Brain pericyte (primary cell): ENCODE measurements around the gene LHPP.

Experiments
- DNase-seq: peaks from one replicate; pipeline ENCODE4 v3.0.0-alpha.2; 2012; ENCODE audit warnings: low read depth, low spot score

LHPP gene

DNA sequence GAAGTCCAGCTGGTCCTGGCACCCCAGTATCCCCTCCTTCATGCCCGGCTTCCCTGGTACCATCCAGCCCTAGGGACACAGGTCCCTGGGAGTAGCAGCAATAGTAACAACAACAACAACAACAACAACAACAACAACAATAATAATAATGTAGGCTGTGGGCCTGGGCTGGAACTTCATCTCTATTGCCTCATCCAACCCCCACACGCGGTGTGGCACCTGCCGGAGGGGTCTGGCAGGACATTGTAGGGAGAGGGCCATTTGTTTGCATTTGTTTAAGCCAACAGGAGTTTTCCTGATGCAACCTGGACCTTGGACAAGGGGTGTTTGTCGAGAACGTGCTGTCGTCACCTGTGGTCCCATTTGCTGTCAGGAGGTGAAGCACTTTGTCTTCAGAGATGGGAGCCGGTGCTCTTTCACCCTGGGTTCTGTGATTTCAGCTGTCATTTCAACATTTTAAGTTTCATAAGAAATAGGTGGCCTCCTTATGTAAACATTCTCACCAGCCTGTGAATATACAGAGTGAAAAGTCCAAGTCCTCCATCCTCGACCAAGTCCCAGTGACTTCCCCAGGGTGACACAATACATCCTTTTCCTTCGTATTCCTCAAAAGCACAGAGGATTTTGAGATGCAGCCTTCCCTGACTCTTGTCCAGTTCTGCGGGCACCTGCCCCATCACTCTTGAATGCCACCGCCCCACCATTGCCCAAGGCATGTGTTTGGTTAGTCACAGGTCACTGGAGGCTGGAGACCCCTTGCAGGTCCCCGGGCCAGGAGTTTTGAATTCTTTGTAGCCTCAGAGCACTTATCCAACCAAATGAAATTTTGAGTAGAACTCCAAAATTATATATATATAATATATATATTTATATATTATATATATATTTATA lies 9.2 kb downstream of the LHPP start:
- no peak for DNase-seq

DNA sequence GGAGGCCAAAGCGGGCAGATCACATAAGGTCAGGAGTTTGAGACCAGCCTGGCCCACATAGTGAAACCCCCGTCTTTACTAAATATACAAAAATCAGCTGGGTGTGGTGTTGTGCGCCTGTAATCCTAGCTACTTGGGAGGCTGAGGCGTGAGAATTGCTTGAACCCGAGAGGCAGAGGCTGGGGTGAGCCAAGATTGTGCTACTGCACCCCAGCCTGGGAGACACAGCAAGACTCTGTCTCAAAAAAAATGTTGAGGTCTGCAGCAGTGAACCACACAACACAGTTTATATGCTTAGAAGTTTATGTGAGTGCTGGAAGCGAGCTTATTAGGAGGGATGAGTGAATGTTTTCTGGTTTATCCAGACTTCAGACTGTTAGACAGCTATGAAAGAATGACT lies 10.4 kb downstream of the LHPP start:
- DNase-seq = no peak

DNA sequence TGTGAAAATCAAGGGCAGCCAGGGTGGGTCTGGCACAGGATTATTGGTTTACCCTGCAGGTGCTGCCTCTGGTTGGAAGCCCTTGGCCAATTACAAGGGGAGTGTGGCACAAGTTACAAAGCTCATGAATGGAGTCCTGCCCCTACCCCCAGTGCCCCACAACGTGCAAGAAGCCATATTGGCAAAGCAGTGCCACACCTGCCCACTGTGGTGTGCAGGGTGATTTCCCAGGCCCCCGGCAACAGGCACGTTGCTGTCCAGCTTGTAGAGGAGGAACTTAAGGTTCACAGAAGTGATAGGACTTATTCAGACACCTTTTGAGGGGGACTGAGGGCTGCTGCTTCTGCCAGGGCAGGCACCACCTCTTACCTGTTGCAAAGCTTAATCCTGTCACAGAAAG lies 11.4 kb downstream of the LHPP start:
- DNase-seq = no peak

DNA sequence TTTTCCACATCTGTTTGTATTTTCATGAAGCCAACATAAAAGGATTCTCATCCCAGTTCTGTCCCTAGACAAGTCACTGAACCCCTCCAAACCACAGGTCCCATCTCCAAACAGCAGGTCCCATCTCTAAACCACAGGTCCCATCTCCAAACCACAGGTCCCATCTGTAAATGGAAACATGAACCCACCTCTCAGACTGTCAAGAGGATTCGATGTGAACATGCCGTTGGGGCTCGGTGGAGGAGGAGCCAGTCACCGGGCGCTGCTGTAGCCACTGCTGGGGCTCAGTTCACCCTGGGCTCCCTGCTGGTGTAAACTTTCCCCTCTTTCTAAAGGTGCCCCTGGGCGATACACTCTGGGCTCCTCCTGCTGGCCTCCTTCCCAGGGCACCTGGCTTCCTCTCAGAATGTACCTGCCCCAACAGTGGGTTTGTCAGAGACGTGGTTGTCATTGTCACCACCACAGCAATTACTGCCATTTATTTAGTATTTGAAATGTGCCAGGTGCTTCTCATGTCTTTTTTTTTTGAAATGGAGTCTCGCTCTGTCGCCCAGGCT lies 13.0 kb downstream of the LHPP start:
- DNase-seq = no peak

DNA sequence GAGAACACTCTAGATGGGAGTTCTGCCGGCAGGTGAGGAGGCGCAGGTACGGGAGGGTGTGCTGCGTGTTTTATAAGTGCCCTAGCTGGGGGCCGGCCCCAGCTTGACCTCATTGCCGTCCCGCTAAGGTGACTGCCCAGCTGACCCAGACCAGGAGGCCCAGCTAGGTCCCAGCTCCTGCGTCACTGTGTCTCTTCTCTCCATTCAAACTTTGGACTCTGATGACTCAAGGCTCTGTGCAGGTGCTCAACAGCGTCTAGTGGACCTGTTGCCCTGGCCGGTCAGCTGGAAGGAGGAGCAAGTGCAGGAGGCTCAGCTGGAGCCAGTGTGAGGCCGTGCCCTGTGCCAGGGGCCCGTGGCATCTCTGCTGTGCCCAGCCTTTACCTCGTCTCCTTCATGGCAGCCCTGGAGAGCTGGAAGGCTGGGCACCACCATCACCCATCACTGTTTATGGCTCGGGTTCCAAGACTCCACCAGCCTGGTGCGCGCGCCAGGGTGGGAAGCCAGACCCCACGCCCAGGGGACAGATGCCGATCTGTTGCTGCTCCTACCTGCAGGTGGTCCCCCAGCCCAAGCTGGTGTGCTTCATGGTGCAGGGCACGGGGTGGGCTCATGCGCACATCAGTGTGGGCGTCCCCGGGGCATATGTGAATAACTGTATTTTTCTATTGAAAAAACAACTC lies 14.6 kb downstream of the LHPP start:
- no peak for DNase-seq

DNA sequence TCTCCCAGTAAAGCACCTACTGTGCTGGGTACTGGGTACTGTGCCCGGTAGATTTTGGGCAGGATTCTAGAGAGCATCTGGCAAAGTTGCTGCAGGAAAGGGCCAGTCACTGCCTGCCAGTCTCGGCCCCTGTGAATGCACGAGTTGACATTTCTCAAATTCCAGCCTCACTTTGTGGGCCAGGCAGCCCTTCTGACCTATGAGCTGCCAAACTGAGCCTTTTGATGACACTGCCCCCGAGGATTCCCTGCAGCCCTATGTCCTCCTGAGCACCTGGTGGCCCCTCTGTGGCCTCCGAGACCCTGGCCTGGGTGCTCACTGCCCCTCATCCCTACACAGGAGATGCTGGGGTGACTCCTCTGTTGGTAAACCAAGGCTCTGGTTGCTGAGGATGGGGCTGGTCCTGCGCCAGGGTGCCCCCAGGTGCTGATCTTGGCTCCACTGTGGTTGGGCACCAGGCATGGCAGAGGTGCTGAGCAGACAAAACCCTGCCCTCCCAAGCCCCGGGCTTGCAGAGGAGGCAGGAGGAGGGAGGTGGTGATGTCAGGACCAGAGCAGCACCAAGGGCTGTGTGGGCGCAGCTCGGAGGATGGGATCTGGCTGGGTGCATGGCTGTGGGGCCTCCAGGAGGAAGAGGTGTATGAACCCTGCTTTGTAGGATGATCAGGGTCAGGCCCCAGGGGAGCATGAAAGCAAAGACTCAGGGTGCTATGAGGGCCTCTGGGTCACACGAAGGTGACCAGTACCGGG lies 16.2 kb downstream of the LHPP start:
- no peak for DNase-seq

DNA sequence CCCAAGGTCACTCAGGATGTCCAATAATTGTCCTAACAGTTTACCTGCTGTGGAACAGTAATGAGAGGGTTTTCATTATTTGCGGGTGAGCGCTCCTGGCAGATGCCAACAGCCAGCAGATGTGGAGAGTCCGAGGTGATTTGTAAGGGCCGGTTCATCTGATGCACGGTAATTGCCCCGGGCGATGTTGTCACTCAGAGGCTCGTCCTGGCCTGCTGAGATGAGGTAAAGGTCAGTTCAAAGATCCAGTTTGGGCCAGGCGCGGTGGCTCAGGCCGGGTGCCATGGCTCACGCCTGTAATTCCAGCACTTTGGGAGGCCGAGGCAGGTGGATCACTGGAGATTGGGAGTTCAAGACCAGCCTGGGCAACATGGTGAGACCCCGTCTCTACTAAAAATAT lies 16.9 kb downstream of the LHPP start:
- no peak for DNase-seq

DNA sequence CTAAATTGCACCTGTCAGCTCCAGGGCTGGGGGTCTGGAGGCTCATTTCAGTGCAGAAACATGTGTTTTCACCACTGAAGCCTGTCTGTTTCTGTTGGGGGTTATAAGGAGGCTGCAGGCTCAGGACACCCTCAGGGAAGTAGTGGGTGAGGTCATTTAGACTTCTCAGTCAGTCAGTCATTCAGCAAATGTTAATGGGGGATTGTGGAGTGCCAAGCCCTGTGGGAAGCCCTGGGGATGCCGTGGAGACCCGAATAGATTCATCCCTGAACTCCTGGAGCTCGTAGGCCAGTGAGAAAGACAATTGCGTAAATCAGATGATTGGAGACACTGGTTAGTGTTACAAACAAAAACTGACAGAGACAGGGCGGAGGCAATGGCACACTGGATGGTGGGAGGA lies 19.2 kb downstream of the LHPP start:
- no peak for DNase-seq

DNA sequence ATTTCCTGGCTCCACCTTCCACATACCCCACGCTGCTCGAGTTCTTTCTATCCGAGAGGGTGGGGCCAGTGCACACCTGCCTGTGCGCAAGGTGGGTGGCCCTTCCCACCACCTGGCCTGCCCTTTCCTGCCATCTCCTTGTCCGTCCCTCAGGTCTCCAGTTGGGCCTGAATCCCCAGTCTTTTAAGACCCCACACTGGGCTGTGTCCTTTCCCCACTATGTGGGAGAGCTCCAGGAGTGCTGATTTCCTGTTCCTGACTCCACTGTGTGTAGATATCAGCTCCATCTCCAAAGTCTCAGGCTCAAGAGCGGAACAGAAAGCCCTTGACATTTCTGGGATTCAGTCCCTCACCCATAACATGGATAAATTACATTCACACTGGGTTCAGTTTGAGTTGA lies 20.1 kb downstream of the LHPP start:
- DNase-seq = no peak

DNA sequence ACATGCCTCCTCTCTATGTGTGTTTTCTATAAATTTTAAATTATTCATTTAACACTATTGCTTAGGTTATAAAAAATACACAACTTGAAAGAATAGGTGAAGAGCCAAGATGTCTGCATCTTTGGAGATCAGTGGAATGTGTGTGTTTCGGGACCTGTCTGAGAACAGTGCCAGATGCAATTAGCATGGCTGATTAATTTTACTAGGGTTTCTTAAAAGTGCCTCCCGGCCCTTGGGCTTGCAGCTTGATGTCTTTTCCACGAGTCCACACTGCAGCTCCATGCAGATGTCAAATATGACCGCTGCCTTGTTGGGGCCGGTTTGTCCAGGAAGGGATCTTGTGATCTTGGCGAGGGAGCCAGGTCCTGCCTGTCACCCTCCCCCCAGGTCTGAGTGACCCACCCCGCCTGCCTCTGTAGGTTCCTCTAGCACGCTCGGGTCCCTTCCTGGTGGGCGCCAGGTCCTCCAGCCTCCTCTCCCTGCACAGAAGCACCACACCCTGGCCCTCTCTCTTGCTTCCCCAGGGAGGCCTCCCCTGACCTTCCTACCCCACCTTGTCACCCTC lies 20.7 kb downstream of the LHPP start:
- DNase-seq = no peak

DNA sequence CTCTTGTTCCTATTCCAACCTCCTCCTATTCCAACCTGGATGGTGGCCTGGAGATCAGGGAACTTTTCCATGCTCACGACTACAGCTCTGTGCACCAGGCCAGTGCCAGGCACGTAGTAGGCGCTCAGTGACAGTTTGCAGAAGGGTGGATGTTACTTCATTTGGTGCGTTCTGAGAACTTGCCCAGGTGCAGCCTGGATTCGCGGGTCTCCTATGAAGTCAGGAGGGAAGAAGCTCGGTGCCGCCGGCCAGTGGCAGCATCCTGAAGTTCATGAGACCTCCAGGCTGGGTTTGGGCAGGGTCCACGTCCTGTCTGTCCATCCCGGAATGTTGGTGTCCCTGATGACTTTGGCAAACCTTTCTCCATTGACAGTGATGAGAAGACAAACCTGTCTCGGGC lies 21.3 kb downstream of the LHPP start:
- no peak for DNase-seq

DNA sequence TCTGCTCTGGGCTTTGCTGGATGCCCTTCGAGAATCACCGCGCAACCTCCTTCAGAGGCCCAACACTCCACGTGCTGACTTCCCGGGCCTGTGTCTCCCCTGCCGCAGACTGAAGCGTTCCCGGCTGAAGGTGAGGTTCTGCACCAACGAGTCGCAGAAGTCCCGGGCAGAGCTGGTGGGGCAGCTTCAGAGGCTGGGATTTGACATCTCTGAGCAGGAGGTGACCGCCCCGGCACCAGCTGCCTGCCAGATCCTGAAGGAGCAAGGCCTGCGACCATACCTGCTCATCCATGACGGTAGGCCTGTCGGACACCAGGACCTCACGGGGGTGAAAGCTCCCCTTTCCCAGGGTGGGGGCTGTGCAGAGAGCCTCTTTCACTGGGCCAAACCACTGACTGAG lies 22.4 kb downstream of the LHPP start:
- DNase-seq = no peak

DNA sequence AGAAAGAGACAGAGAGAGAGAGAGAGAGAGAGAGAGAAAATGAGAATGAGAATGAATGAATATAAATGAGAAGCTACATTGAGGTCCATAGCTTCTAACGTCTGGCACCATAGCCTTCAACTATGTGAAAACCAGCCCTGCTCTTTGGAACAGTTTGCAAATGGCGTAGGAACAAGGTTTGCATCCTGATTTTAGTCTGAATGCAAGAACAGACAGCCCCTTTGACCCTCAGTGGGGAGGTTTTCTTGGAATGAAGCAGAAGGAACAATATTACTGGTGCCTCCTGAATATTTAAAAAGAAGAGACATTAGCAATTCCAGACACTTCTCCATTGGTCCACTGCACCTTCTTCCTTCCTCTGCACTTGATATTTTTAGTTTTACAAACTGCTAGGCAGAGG lies 23.0 kb downstream of the LHPP start:
- DNase-seq = no peak

DNA sequence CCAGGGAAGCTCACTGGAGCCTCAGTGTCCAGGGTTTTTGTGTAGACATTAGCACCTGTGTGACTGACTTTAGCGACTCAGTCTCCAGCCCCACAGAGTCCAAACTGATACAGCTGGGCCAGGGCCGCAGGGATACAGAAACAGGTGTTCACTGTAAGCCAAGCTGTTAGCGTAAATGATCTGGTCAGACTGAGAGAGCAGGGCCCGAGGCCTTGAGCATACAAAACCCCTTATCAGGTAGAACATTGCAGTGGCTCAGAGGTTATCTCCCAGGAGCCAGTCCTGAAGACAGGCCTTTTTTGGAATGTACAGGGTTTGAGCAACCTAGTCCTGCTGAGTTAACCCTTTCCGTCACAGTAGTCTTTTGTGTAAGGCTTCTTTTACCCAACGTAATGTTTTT lies 25.0 kb downstream of the LHPP start:
- DNase-seq = no peak

DNA sequence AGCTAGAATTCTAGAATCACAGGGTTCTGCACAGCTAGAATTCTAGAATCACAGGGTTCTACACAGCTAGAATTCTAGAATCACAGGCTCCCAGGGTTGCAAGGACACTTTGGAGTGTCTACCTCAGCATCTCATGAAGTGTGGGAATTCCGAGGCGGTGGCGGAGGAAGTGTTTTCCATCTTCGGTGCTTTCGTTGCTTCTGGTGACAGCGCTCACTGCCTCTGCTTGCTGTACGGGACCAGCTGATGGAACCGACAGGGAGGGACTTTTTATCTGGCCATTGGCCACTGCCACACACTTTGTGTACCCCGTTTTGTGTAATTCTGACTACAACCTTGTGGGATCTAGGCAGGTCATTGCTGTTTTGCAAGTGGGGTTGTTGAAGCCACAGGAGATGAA lies 29.5 kb downstream of the LHPP start:
- no peak for DNase-seq

DNA sequence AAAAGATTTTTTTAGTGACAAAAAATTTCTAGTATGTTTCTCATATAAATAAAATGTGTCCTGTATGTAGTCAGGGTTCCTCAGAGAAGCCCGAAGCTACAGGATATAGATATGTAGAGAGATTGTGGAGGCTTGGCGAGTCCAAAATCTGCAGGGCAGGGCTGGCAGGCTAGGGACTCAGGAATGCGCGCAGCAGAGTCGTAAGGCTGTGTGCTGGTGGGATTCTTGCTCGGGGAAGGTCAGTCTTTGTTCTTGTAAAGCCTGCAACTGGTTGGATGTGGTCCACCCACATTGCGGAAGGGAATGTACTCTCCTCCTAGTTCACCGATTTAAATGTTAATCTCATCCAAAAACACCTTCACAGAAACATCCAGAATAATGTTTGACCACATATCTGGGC lies 30.6 kb downstream of the LHPP start:
- no peak for DNase-seq

DNA sequence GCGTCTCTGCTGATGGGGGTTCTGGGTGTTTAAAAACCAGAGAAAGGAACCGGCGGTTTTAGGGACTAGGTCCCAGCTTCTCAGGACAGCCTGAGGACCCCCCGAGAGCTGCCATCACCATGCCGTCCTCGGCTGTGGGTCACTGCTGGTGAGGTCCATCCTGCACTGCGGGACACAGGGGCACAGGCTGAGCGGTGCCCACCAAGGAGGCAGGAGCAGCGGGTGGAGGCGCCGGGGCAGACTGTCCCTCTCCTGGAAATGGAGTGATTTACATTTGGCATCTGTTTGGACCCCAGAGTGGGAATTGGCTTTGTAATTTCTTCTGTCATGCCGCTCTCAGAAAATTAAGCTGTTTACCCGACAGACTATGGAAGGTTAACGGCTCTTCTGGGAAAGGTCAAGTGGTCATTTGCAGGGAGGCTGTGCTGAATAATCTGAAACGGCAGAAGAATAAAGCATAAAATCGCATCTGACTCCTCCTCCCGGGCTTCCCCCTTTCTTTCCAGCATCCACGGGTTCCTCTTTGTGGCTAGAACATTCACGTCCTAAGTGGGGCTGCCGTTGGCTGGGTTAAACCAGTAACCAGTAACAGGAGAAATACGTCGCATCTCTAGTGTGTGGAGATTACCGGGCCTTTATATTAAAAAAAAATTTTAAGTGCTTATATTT lies 31.7 kb downstream of the LHPP start:
- no peak for DNase-seq

DNA sequence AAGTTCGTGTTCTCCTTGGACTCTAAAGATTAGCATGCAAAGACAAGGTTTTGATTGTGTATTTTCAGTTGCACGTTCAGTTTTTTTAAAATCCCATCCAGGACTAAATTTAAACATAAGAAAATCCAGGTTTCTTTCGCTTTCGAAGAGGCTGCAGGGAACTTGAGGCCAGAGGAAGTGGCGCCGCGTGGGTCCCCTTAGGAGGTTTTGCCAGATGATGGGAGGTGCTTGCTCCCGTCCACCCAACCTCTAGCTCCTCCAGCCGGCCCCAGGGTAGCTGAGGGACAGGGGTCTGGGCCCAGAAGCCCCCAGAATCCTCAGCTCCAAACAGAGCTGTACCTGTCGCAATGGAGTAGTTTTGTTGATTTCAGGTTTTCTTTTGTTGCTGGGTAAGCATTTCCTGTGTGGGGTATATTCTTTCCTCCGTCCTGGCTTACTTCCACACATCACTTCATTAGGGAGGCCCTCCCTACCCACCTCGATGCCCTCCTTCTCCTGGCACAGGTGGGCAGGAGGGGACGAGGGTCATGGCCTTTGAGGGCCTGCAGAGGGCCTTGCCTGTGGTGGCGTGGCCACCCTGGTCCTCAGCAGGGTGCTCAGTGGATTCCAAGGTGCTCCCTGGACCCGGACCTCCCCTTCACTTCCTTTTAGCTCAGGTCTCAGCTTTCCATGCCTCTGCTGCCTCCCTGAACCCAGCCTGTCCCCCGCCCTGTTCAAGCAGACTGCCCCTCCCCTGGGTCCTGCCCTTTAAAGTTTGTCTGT lies 32.6 kb downstream of the LHPP start:
- no peak for DNase-seq

DNA sequence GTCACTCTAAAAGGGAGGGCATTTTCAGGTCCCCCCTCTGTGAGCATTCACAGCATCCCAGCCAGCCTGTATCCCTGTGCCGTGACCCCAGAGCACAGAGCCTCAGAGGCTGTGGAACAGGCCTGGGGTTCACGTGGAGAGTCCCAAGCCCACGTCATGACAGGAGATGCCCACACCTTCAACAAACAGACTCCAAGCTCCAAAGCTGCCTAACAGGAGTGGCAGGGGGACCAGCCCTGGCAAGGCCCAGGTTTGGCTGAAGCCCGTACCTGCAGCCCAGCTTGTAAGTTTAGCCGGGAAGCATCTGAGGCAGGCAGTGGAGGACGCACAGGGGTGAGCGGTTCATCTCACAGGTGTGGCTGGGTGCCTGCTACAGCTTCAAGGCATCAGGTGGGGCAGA lies 33.5 kb downstream of the LHPP start:
- DNase-seq = no peak

DNA sequence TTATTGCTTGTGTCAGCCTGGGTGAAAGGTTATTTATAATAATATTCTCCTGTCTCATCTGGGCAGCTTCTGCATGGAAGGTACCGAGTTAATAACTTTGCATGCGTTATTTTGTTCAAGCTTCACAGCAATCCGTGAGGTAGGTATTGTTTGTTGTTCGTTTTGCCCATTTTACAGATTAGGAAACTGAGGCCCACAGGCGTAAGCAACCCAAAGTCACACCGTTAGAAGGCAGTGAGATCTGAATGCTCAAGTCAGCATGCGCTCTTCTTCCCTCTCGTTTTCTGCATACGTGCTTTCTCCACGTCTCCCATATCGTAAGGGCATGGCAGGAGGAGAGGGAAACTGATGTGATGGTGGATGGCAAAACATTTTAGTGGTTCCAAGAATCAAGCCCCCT lies 34.1 kb downstream of the LHPP start:
- DNase-seq = no peak

DNA sequence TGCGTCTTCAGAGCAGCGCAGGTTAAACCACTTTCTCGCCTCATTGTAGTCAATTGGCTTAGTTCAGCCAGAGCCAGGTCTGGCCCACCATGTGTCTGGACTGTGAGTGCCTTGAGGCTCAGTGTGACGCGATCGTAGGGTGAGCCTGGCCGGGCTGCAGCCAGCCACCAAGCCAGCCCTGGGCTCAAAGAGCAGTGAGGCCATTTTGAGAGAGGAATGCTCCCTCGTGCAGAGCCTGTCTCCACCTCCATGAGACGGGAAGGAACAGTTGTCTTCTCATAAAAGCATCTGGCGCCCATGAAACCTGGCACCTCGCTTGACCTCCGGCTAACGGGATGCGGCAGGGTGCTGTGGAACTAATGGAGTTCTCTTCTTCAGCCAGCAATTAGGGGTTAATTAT lies 34.5 kb downstream of the LHPP start:
- DNase-seq = no peak
